DOHH2 (cell line): ENCODE measurements around the gene TSPAN2.

Experiments used
- CTCF ChIP-seq: fragments of 200-600 bp; sonication (generic); IDR thresholded peaks from one replicate; pipeline ENCODE4 v1.5.1; 2014; ENCODE audit warnings: antibody characterized with exemption, mild to moderate bottlenecking, low read depth, low read length; ENCODE audit not compliant: poor library complexity, severe bottlenecking
- EZH2phosphoT487 ChIP-seq: fragments of 200-600 bp; sonication (generic); IDR thresholded peaks from 2 replicates; pipeline ENCODE4 v1.6.1; 2017; ENCODE audit warnings: borderline replicate concordance, mild to moderate bottlenecking, antibody characterized with exemption, low read length, moderate library complexity, mixed read lengths

- TF ChIP-seq CTCF, result no peak
- no peak for TF ChIP-seq EZH2phosphoT487
These were observed 65.7 kb downstream of the TSPAN2 start for GRCh38 chr1:115023593-115023992.
